CD8-positive, alpha-beta memory T cell (primary cell): Measurements from ENCODE around the gene ZNF528. TPM values are rescaled to one million over a fixed set of nuclear protein-coding genes. Genes with fewer than 3 reads are reported as not detected.

Source experiments
- CTCF ChIA-PET: fragments of 350-600 bp; sonication (Branson Sonifier 250); formaldehyde crosslinking; loops from one replicate; lab custom pipeline; 2021; ENCODE audit warnings: antibody characterized with exemption; lab: Charles Lee
- POLR2A ChIA-PET: fragments of 350-600 bp; sonication (Branson Sonifier 250); formaldehyde crosslinking; loops from one replicate; lab custom pipeline; 2021; ENCODE audit warnings: antibody characterized with exemption; lab: Charles Lee
- DNase-seq, 5 donors: peaks; one replicate each; pipeline versions ENCODE4 v3.0.0 to v3.0.0-alpha.2; 2020 to 2022; ENCODE audit warnings: mixed read lengths in 1 of 5
- H3K27ac ChIP-seq: one replicate; pipeline ENCODE4 v1.7.0; 2013; ENCODE audit warnings: low read depth, mild to moderate bottlenecking, low read length, moderate library complexity
- H3K27me3 ChIP-seq: 2 replicates; pipeline ENCODE4 v1.7.0; 2013; ENCODE audit warnings: low read length, mild to moderate bottlenecking; ENCODE audit not compliant: insufficient read depth, poor library complexity, severe bottlenecking
- H3K36me3 ChIP-seq: 2 replicates; pipeline ENCODE4 v1.7.0; 2013; ENCODE audit warnings: mild to moderate bottlenecking, low read length, moderate library complexity; ENCODE audit not compliant: insufficient read depth
- H3K4me1 ChIP-seq: 2 replicates; pipeline ENCODE4 v1.7.0; 2013; ENCODE audit warnings: mild to moderate bottlenecking, low read length, moderate library complexity; ENCODE audit not compliant: insufficient read depth
- H3K4me3 ChIP-seq: 2 replicates; pipeline ENCODE4 v1.7.0; 2013; ENCODE audit warnings: mild to moderate bottlenecking, low read length
- H3K9me3 ChIP-seq: 2 replicates; pipeline ENCODE4 v1.7.0; 2013; ENCODE audit warnings: mild to moderate bottlenecking, low read length
- H3K27ac Mint-ChIP-seq, 8 donors: one replicate each; pipeline ENCODE4 v1.8.0; 2020 to 2021; ENCODE audit warnings: mixed read lengths in 8 of 8, mild to moderate bottlenecking in 6 of 8, inconsistent platforms in 3 of 8, moderate library complexity in 3 of 8
- H3K27me3 Mint-ChIP-seq, 2 donors: one replicate each; pipeline ENCODE4 v1.8.0; 2020 to 2021; ENCODE audit warnings: mixed read lengths in 2 of 2, mild to moderate bottlenecking in 1 of 2, moderate library complexity in 1 of 2
- H3K36me3 Mint-ChIP-seq, 3 donors: one replicate each; pipeline ENCODE4 v1.8.0; 2020 to 2021; ENCODE audit warnings: mixed read lengths in 3 of 3, inconsistent platforms in 1 of 3, mild to moderate bottlenecking in 1 of 3
- H3K4me1 Mint-ChIP-seq, 3 donors: one replicate each; pipeline ENCODE4 v1.8.0; 2020 to 2021; ENCODE audit warnings: mixed read lengths in 3 of 3, inconsistent platforms in 1 of 3, mild to moderate bottlenecking in 1 of 3
- H3K4me3 Mint-ChIP-seq, 7 donors: one replicate each; pipeline ENCODE4 v1.8.0; 2020 to 2021; ENCODE audit warnings: mixed read lengths in 7 of 7, mild to moderate bottlenecking in 6 of 7, moderate library complexity in 4 of 7, inconsistent platforms in 2 of 7
- H3K9me3 Mint-ChIP-seq, 5 donors: one replicate each; pipeline ENCODE4 v1.8.0; 2020 to 2022; ENCODE audit warnings: mixed read lengths in 5 of 5, mild to moderate bottlenecking in 3 of 5, moderate library complexity in 2 of 5, inconsistent platforms in 1 of 5
- polyA plus RNA-seq: library from polyadenylated mRNA; unstranded; fragments of 300-500 nt; fragmentation: Illumina TruSeq; gene quantifications from one replicate; pipeline ENCODE4 v1.2.3, GENCODE V29; 2021
- total RNA-seq, 2 experiments: library from RNA; stranded (reverse); gene quantifications; one replicate each; pipeline ENCODE4 v1.2.3, GENCODE V29; 2021

Gene ZNF528
- total and polyA plus RNA-seq, 3 experiments from 2014 or later, result 8.8 to 14.2 (median 11.6) TPM

DNA sequence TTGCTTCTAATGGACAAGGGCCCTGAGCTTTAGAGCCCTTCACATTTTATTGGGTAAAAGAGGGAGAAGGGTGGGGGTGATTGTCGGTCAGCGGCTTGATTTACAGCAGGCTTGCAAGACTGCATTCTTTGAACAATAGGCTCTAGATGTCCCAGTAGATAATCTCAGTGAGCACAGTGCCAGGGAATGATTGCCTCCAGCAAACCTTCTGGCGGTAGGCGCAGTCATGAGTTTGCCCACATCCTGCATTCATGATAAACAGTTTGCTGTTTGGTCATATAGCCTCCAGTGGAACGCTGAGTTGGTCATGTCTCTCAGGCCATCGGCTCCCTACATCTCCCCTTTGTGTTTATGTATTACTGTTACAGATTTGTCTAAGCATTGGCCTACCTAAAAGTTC, 12.6 kb downstream of the ZNF528 start:
- Mint-ChIP-seq H3K9me3 (peaks cover 52 to 93% (median 88%) of the 10 kb centered on the region in 5 donors), H3K27me3 (no peaks in the 10 kb centered on the region), H3K4me1 (no peaks in the 10 kb centered on the region), H3K4me3 (no peak overlapping the region), H3K27ac (no peak overlapping the region), H3K36me3 (peaks cover 56 to 93% (median 90%) of the 10 kb centered on the region in 3 donors)
- POLR2A ChIA-PET, result no interaction called here
- H3K4me1 ChIP-seq, result no peaks in the 10 kb centered on the region
- no peak for DNase-seq
- no peak overlapping the region for H3K27ac ChIP-seq
- H3K9me3 ChIP-seq, result peaks cover 43% of the 10 kb centered on the region
- CTCF ChIA-PET, result no interaction called here
- no peak overlapping the region for H3K4me3 ChIP-seq
- no peaks in the 10 kb centered on the region for H3K27me3 ChIP-seq
- peaks cover 35% of the 10 kb centered on the region for H3K36me3 ChIP-seq

DNA sequence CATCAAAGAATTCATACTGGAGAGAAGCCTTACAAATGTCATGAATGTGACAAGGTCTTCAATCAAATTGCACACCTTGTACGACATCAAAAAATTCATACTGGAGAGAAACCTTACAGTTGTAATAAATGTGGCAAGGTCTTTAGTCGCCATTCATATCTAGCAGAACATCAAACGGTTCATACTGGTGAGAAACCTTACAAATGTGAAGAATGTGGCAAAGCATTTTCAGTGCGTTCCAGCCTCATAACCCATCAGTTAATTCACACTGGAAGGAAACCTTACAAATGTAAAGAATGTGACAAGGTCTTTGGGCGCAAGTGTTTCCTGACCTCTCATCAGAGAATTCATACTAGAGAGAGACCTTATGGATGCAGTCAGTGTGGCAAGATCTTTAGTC, 18.1 kb downstream of the ZNF528 start:
- no peak overlapping the region for H3K27ac ChIP-seq
- Mint-ChIP-seq H3K27ac (no peak overlapping the region), H3K36me3 (peaks cover 16 to 58% (median 44%) of the 10 kb centered on the region in 3 donors), H3K27me3 (no peaks in the 10 kb centered on the region), H3K4me1 (no peaks in the 10 kb centered on the region), H3K9me3 (peaks cover 59 to 92% (median 86%) of the 10 kb centered on the region in 5 donors), H3K4me3 (no peak overlapping the region)
- ChIA-PET POLR2A (no interaction called here), CTCF (no interaction called here)
- H3K4me1 ChIP-seq, result no peaks in the 10 kb centered on the region
- no peaks in the 10 kb centered on the region for H3K27me3 ChIP-seq
- peaks cover 61% of the 10 kb centered on the region for H3K9me3 ChIP-seq
- no peak overlapping the region for H3K4me3 ChIP-seq
- H3K36me3 ChIP-seq, result peaks cover 9% of the 10 kb centered on the region
- DNase-seq, result no peak

DNA sequence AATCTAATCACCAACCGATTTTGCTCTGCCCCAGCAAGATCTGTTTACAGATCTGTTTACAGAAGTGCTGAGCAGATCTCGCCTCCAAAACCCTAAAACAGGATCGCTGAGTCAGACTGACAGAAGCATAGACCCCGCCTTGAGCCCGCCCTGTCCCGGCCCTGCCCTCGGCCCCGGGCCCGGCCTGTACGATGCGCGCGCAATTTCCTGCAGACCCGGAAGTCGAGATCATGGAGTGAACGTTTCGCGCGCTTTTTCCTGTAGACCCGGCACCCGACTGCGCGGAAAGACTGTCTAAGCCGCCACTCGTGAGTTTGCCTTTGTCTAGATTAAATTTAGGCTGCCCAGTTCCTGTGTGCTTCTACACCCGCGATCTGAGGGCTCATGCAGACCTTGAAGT, 31.3 kb downstream of the ZNF528 start, which contains the start of gene ZNF534:
Gene ZNF534, plus strand, starts transcription at position 212 of the 400 bp plus-strand sequence. CDS start 2,327 bp downstream, outside the sequence.
- Histone ChIP-seq H3K27me3 (no peaks in the 10 kb centered on the region), H3K4me1 (no peaks in the 10 kb centered on the region), H3K4me3 (no peak within 1 kb of the TSS), H3K9me3 (no peaks in the 10 kb centered on the region), H3K27ac (no peak within 1 kb of the TSS), H3K36me3 (no peaks in the 10 kb centered on the region)
- CTCF ChIA-PET, result no interaction called here
- POLR2A ChIA-PET, result no interaction called here
- Mint-ChIP-seq H3K4me1 (no peaks in the 10 kb centered on the region), H3K4me3 (no peak within 1 kb of the TSS), H3K36me3 (peaks cover 2 to 28% (median 11%) of the 10 kb centered on the region in 3 donors), H3K27me3 (peaks cover 0 to 3% of the 10 kb centered on the region in 2 donors), H3K27ac (no peak within 1 kb of the TSS), H3K9me3 (peaks cover 16 to 79% (median 61%) of the 10 kb centered on the region in 5 donors)
- no peak for DNase-seq

DNA sequence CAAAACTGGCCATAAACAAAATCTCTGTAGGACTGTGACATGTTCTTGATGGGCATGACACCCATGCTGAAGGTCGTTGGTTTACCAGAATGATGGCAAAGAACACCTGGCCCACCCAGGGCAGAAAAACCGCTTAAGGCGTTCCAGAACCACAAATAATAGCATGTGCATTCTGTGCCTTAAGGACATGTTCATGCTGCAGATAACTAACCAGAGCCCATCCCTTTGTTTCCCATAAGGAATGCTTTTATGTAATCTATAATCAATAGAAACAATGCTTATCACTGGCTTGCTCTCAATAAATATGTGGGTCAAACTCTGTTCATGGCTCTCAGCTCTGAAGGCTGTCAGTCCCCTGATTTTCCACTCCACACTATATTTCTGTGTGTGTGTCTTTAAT, 44.5 kb downstream of the ZNF528 start:
- Histone ChIP-seq H3K4me3 (no peak overlapping the region), H3K27ac (no peak overlapping the region), H3K4me1 (no peaks in the 10 kb centered on the region), H3K36me3 (no peaks in the 10 kb centered on the region), H3K27me3 (no peaks in the 10 kb centered on the region), H3K9me3 (peaks cover 10% of the 10 kb centered on the region)
- peaks cover 49 to 90% (median 73%) of the 10 kb centered on the region in 5 donors for H3K9me3 Mint-ChIP-seq
- CTCF ChIA-PET, result no interaction called here
- no peak overlapping the region for H3K27ac Mint-ChIP-seq
- H3K4me1 Mint-ChIP-seq, result no peaks in the 10 kb centered on the region
- peaks cover 0 to 43% (median 2%) of the 10 kb centered on the region in 3 donors for H3K36me3 Mint-ChIP-seq
- DNase-seq, result no peak
- peaks cover 0 to 3% of the 10 kb centered on the region in 2 donors for H3K27me3 Mint-ChIP-seq
- POLR2A ChIA-PET, result no interaction called here
- H3K4me3 Mint-ChIP-seq, result no peak overlapping the region

DNA sequence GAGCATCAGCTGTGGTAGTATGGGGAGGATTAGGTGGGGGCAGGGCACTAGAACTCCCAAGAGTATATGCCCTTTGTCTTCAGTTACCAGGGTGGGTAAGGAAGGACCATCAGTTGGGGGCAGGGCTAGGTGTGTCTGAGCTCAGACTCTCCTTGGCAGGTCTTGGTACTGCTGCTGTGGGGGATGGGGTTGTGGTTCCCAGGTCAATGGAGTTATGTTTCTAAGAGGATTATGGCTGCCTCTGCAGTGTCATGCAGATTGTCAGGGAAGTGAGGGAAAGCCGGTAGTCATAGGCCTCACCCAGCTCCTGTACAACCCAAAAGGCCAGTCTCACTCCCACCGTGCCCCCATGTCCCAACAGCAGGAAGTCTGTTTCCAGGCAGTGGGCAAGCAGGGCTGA, 46.9 kb downstream of the ZNF528 start:
- no peaks in the 10 kb centered on the region for H3K4me1 ChIP-seq
- no peak for DNase-seq
- ChIA-PET POLR2A (no interaction called here), CTCF (no interaction called here)
- peaks cover 6% of the 10 kb centered on the region for H3K9me3 ChIP-seq
- no peak overlapping the region for H3K4me3 Mint-ChIP-seq
- peaks cover 54 to 92% (median 75%) of the 10 kb centered on the region in 5 donors for H3K9me3 Mint-ChIP-seq
- H3K27me3 Mint-ChIP-seq, result peaks cover 3 to 11% of the 10 kb centered on the region in 2 donors
- H3K36me3 Mint-ChIP-seq, result peaks cover 0 to 42% (median 6%) of the 10 kb centered on the region in 3 donors
- no peak overlapping the region for H3K4me3 ChIP-seq
- H3K27ac ChIP-seq, result no peak overlapping the region
- H3K27me3 ChIP-seq, result no peaks in the 10 kb centered on the region
- H3K4me1 Mint-ChIP-seq, result no peaks in the 10 kb centered on the region
- H3K36me3 ChIP-seq, result no peaks in the 10 kb centered on the region
- H3K27ac Mint-ChIP-seq, result no peak overlapping the region

DNA sequence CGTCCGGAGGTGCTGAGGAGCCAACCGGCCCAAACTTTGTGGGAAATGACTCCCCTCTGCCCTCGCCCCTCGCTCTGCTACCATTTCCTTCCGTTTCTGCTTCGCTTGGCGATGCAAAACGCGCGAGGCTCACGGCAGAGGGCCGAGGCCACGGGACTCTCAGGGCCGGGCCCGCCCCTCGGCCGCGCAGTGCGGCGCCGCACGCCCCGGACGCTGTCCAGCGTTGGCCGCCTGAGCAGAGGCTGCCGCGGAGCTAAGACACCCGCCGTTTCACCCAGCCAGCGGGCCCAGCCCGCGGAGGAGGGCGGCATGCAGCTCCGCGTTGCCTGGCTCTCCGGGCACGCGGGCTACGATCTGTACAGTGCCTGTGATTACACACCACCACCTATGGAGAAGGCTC, 53.6 kb downstream of the ZNF528 start:
- CTCF ChIA-PET, result no interaction called here
- Histone ChIP-seq H3K9me3 (peaks cover 11% of the 10 kb centered on the region), H3K4me1 (peaks cover 8% of the 10 kb centered on the region), H3K36me3 (no peaks in the 10 kb centered on the region), H3K27me3 (no peaks in the 10 kb centered on the region), H3K27ac (no peak overlapping the region), H3K4me3 (no peak overlapping the region)
- DNase-seq, result no peak
- H3K4me1 Mint-ChIP-seq, result peaks cover 17 to 25% (median 19%) of the 10 kb centered on the region in 3 donors
- peaks cover 5 to 18% of the 10 kb centered on the region in 2 donors for H3K27me3 Mint-ChIP-seq
- POLR2A ChIA-PET, result no interaction called here
- peak overlapping the region in 2 of 7 donors; percentile 28 to 33 for H3K4me3 Mint-ChIP-seq
- no peak overlapping the region for H3K27ac Mint-ChIP-seq
- peaks cover 42 to 92% (median 87%) of the 10 kb centered on the region in 5 donors for H3K9me3 Mint-ChIP-seq
- H3K36me3 Mint-ChIP-seq, result peaks cover 18 to 58% (median 37%) of the 10 kb centered on the region in 3 donors

DNA sequence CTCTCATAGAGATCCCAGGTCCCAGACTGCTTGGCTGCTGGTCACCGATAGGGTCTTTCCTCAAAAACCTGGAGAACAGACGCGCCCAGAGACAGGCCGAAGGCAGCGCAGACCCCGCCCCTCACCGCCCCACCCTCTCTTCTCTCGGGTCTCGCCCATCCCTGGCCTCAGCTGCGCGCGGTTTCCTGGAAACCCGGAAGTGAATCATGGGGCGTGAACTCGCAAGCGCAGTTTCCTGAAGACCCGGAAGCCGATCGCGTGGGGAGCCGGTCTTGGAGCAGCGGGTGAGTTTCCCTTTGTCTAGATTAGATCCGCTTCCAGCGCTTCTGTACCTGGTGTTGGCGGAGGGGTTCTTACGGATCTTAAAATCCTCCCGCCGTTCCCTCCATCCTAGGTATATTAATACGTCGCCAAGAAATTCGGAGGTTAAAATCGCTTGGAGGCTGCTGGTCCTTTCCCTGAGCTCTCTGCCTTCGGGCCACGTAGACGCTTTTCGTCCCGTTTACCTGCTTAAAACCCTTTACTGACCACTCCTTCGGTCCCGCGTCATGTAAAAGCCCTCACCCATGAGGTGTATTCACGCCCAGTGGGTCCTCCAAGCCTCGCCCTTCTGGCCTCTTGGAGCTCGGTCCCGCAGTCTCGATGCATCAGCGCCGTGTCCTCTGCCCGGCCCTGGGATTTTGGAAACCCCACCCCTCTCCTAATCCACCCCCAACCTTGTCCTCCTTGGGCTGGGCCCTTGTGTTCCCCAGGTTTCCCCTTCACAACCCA, 55.9 kb downstream of the ZNF528 start, which contains the start of gene ZNF578:
Gene ZNF578, plus strand, starts transcription at position 230 of the 771 bp plus-strand sequence. CDS start 48,293 bp downstream, outside the sequence.
- ChIA-PET CTCF (no interaction called here), POLR2A (interaction anchor here (0.8 kb wide), 1 partner anchor 37 kb away, joined by 3 read pairs; no protein-coding TSS in a partner anchor)
- Mint-ChIP-seq H3K9me3 (peaks cover 39 to 95% (median 93%) of the 10 kb centered on the region in 5 donors), H3K36me3 (peaks cover 31 to 71% (median 59%) of the 10 kb centered on the region in 3 donors), H3K27ac (peak within 1 kb of the TSS in 7 of 8 donors; percentile 53 to 90 (median 63)), H3K4me1 (peaks cover 19 to 25% (median 20%) of the 10 kb centered on the region in 3 donors), H3K27me3 (peaks cover 9 to 18% of the 10 kb centered on the region in 2 donors), H3K4me3 (peak within 1 kb of the TSS; percentile 78 to 94 (median 87))
- peak; percentile 5 to 76 (median 58) for DNase-seq
- H3K27ac ChIP-seq, result no peak within 1 kb of the TSS
- H3K27me3 ChIP-seq, result no peaks in the 10 kb centered on the region
- H3K4me3 ChIP-seq, result peak within 1 kb of the TSS; percentile 78
- peaks cover 17% of the 10 kb centered on the region for H3K9me3 ChIP-seq
- H3K4me1 ChIP-seq, result peaks cover 8% of the 10 kb centered on the region
- no peaks in the 10 kb centered on the region for H3K36me3 ChIP-seq
